Right atrium auricular region (tissue), 2 donors: Measurements from ENCODE around the gene ZNF366. TPM values are rescaled to one million over a fixed set of nuclear protein-coding genes. Genes with fewer than 3 reads are reported as not detected.
A peak's percentile ranks its signal among the peaks of the same experiment; 100 is the strongest.

Source experiments
- DNase-seq: peaks from one replicate; pipeline ENCODE4 v3.0.0-alpha.2; 2019; ENCODE audit warnings: low spot score
- H3K27ac ChIP-seq, 2 donors: fragments of 200-600 bp; sonication (generic); 1 replicate in 1 of 2; 2 replicates in 1 of 2; pipeline ENCODE4 v1.5.1; 2016 to 2019
- H3K27me3 ChIP-seq, 2 donors: fragments of 200-600 bp; sonication (generic); one replicate each; pipeline versions ENCODE4 v1.5.1 to v1.6.0; 2017 to 2019
- H3K36me3 ChIP-seq: fragments of 200-600 bp; sonication (generic); one replicate; pipeline ENCODE4 v1.5.1; 2016
- H3K4me1 ChIP-seq, 2 donors: fragments of 200-600 bp; sonication (generic); one replicate each; pipeline versions ENCODE4 v1.5.1 to v1.6.0; 2017 to 2019
- H3K4me3 ChIP-seq, 2 donors: fragments of 200-600 bp; sonication (generic); 1 replicate in 1 of 2; 2 replicates in 1 of 2; pipeline ENCODE4 v1.5.1; 2017 to 2019; ENCODE audit warnings: mild to moderate bottlenecking in 1 of 2, moderate library complexity in 1 of 2
- H3K9me3 ChIP-seq, 2 donors: fragments of 200-600 bp; sonication (generic); one replicate each; pipeline ENCODE4 v1.5.1; 2019
- CTCF ChIP-seq, 2 donors: fragments of 200-600 bp; sonication (generic); IDR thresholded peaks; one replicate each; pipeline ENCODE4 v1.5.1; 2019; ENCODE audit warnings: antibody characterized with exemption in 2 of 2
- total RNA-seq, 2 donors: library from RNA; depleted of rRNA; stranded (reverse); fragments of >200 nt; gene quantifications; one replicate each; pipeline ENCODE4 v1.1.0, GENCODE V29; 2016

Gene ZNF366
- total RNA-seq, 2 donors from 2014 or later: 4.4 to 9.0 TPM

GRCh38 chr5:72465601-72466563 is 41.3 kb downstream of the ZNF366 start:
- no peaks in the 10 kb centered on the region for H3K36me3 ChIP-seq
- H3K4me3 ChIP-seq: no peak overlapping the region
- no peak for TF ChIP-seq CTCF (IDR thresholded peaks at IDR 0.05)
- peaks cover 0 to 54% of the 10 kb centered on the region in 2 donors for H3K4me1 ChIP-seq
- H3K27me3 ChIP-seq: no peaks in the 10 kb centered on the region
- DNase-seq: no peak
- peak overlapping the region; percentile 19 to 29 for H3K27ac ChIP-seq
- H3K9me3 ChIP-seq: no peaks in the 10 kb centered on the region

- Histone ChIP-seq H3K4me1 (peaks cover 0 to 54% of the 10 kb centered on the region in 2 donors), H3K9me3 (no peaks in the 10 kb centered on the region), H3K27me3 (no peaks in the 10 kb centered on the region), H3K27ac (peak overlapping the region; percentile 3 to 29), H3K4me3 (no peak overlapping the region), H3K36me3 (no peaks in the 10 kb centered on the region)
- TF ChIP-seq CTCF (IDR thresholded peaks at IDR 0.05): no peak
- no peak for DNase-seq
Measured at GRCh38 chr5:72465066-72465465, 42.1 kb downstream of the ZNF366 start.

- no peak for DNase-seq
- H3K27ac ChIP-seq: peak overlapping the region; percentile 50 to 61
- peaks cover 0 to 61% of the 10 kb centered on the region in 2 donors for H3K4me1 ChIP-seq
- no peak for TF ChIP-seq CTCF (IDR thresholded peaks at IDR 0.05)
- no peaks in the 10 kb centered on the region for H3K36me3 ChIP-seq
- no peaks in the 10 kb centered on the region for H3K9me3 ChIP-seq
- no peak overlapping the region for H3K4me3 ChIP-seq
- no peaks in the 10 kb centered on the region for H3K27me3 ChIP-seq
Measured at GRCh38 chr5:72464071-72464470, 43.1 kb downstream of the ZNF366 start.

- DNase-seq: no peak
- Histone ChIP-seq H3K27me3 (no peaks in the 10 kb centered on the region), H3K4me3 (no peak overlapping the region), H3K4me1 (peaks cover 0 to 61% of the 10 kb centered on the region in 2 donors), H3K27ac (peak overlapping the region; percentile 50 to 61), H3K9me3 (no peaks in the 10 kb centered on the region), H3K36me3 (no peaks in the 10 kb centered on the region)
- peak in 1 of 2 donors; percentile 11 for TF ChIP-seq CTCF (IDR thresholded peaks at IDR 0.05)
Measured at GRCh38 chr5:72463449-72464052, 43.7 kb downstream of the ZNF366 start.

- peaks cover 0 to 56% of the 10 kb centered on the region in 2 donors for H3K4me1 ChIP-seq
- H3K36me3 ChIP-seq: no peaks in the 10 kb centered on the region
- H3K4me3 ChIP-seq: no peak overlapping the region
- no peaks in the 10 kb centered on the region for H3K27me3 ChIP-seq
- no peak overlapping the region for H3K27ac ChIP-seq
- no peak for TF ChIP-seq CTCF (IDR thresholded peaks at IDR 0.05)
- H3K9me3 ChIP-seq: no peaks in the 10 kb centered on the region
- no peak for DNase-seq
Measured at GRCh38 chr5:72460413-72460812, 46.8 kb downstream of the ZNF366 start.
